BJ (cell line): ENCODE measurements around the gene KDM4C. TPM values are rescaled to one million over a fixed set of nuclear protein-coding genes. Genes with fewer than 3 reads are reported as not detected.

Experiments
- CTCF ChIA-PET: fragments of 350-600 bp; formaldehyde crosslinking; extraction: SDS; loops from one replicate; lab custom pipeline; 2021; ENCODE audit warnings: antibody characterized with exemption, inconsistent platforms; lab: Yijun Ruan, JAX
- POLR2A ChIA-PET: fragments of 300-600 bp; sonication (Branson Sonifier 250); formaldehyde crosslinking; extraction: SDS; loops from one replicate; lab custom pipeline; 2021; ENCODE audit warnings: antibody characterized with exemption; lab: Charles Lee
- DNase-seq: peaks from one replicate; pipeline ENCODE4 v3.0.0-alpha.2; 2011; ENCODE audit warnings: low read depth
- H3K27me3 ChIP-seq: 2 replicates; pipeline ENCODE4 v1.6.0; 2011; ENCODE audit warnings: low read length; ENCODE audit not compliant: control insufficient read depth, insufficient read depth
- H3K36me3 ChIP-seq: 2 replicates; pipeline ENCODE4 v1.5.1; 2011; ENCODE audit warnings: low read length; ENCODE audit not compliant: control insufficient read depth, insufficient read depth
- H3K4me3 ChIP-seq: 2 replicates; pipeline ENCODE4 v1.5.1; 2011; ENCODE audit warnings: low read depth, mild to moderate bottlenecking, control low read depth, low read length
- polyA plus RNA-seq: library from polyadenylated mRNA; depleted of rRNA; stranded (reverse); fragments of >200 nt; gene quantifications from 2 replicates; pipeline ENCODE4 v1.2.3, GENCODE V29; 2011
- TF ChIP-seq, protein P1 (sequence below): IDR thresholded peaks from 2 replicates; pipeline ENCODE4 v1.5.1; 2011; ENCODE audit warnings: low read depth, mild to moderate bottlenecking, control low read depth, inconsistent platforms, low read length, moderate library complexity; ENCODE audit not compliant: insufficient read depth

Gene KDM4C
- polyA plus RNA-seq, 1 experiment: 11.3 TPM

DNA sequence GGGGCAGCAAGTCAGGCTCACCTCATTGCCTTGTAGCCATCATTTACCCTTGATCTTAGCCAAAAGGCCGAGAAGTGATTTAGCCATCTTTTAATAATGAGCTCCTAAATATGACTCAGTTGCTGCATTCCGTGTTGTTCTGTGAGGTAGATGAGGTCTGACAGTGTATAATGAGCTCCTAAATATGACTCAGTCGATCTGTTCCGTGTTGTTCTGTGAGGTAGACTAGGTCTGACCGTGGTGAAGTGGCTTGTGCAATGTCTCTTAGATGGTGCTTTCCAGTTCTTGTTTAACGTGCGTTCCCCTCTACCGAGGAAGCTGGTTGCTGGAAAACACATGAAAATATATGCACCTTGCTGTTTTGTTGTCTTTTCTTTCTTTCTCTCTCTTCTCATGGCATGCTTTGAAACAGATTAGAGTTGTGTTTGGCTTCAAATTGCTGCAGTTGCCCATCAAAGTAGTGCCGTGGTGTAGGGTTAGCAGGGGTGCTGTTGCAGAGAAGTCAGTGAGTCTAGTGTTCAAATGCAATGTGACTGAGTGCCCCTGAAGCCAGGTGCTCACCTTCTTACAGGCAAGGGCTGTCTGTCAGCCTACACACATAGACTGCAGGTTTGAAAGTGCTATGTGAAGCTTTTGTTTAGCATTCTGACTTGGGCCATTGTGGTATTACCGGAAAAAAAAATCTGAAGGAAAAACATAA is 118.6 kb downstream of the KDM4C start:
- ChIA-PET CTCF (interaction anchor here (0.5 to 0.7 kb wide), 2 partner anchors 11 to 51 kb away, joined by 3 to 4 read pairs; no protein-coding TSS in a partner anchor), POLR2A (no interaction called here)
- no peak for DNase-seq
- TF ChIP-seq, protein P1, sequence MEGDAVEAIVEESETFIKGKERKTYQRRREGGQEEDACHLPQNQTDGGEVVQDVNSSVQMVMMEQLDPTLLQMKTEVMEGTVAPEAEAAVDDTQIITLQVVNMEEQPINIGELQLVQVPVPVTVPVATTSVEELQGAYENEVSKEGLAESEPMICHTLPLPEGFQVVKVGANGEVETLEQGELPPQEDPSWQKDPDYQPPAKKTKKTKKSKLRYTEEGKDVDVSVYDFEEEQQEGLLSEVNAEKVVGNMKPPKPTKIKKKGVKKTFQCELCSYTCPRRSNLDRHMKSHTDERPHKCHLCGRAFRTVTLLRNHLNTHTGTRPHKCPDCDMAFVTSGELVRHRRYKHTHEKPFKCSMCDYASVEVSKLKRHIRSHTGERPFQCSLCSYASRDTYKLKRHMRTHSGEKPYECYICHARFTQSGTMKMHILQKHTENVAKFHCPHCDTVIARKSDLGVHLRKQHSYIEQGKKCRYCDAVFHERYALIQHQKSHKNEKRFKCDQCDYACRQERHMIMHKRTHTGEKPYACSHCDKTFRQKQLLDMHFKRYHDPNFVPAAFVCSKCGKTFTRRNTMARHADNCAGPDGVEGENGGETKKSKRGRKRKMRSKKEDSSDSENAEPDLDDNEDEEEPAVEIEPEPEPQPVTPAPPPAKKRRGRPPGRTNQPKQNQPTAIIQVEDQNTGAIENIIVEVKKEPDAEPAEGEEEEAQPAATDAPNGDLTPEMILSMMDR: no peak
- Histone ChIP-seq H3K4me3 (no peak overlapping the region), H3K36me3 (no peaks in the 10 kb centered on the region), H3K27me3 (no peaks in the 10 kb centered on the region)

GRCh38 chr9:6877671-6878161 is 119.9 kb downstream of the KDM4C start:
- Histone ChIP-seq H3K4me3 (no peak overlapping the region), H3K36me3 (no peaks in the 10 kb centered on the region), H3K27me3 (no peaks in the 10 kb centered on the region)
- POLR2A ChIA-PET: interaction anchor here (0.6 kb wide), 2 partner anchors 196 to 462 kb away, joined by 3 read pairs; no protein-coding TSS in a partner anchor
- TF ChIP-seq, protein P1: no peak
- CTCF ChIA-PET: interaction anchor here (1.4 kb wide), 1 partner anchor 50 kb away, joined by 4 read pairs; no protein-coding TSS in a partner anchor
- DNase-seq: peak; percentile 9

- no peak overlapping the region for H3K4me3 ChIP-seq
- CTCF ChIA-PET: no interaction called here
- POLR2A ChIA-PET: no interaction called here
- H3K27me3 ChIP-seq: no peaks in the 10 kb centered on the region
- H3K36me3 ChIP-seq: no peaks in the 10 kb centered on the region
- no peak for DNase-seq
- TF ChIP-seq, protein P1: no peak
Observed at GRCh38 chr9:6880626-6881025, 122.9 kb downstream of the KDM4C start.

DNA sequence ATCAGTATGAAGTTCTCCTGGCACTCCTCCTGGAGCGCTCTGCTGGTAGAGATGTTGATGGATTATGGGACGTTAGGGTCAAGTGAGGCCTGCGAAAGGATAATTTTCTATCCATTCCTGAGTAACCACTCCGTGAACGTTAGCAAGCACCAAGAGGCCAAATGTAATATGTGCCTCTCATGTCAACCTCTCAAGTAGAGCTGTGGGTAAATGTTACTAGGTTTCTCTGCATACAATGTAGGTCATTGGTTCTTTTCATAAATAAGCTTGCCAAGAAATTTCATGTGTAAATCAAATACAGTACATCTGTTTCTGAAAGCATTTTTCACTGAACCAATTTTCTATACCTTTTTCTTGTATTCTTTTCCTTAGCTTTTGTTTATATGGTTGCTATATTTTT is 126.3 kb downstream of the KDM4C start:
- H3K27me3 ChIP-seq: no peaks in the 10 kb centered on the region

GRCh38 chr9:6884990-6885389 is 127.2 kb downstream of the KDM4C start:
- CTCF ChIA-PET: interaction anchor here (1.8 kb wide), 1 partner anchor 58 kb away, joined by 4 read pairs; no protein-coding TSS in a partner anchor
- POLR2A ChIA-PET: no interaction called here
- no peak for DNase-seq
- TF ChIP-seq, protein P1: no peak
- H3K4me3 ChIP-seq: no peak overlapping the region
- peaks cover 1% of the 10 kb centered on the region; the same call in 1 of the 2 replicates for H3K36me3 ChIP-seq
- H3K27me3 ChIP-seq: no peaks in the 10 kb centered on the region

More for the DNA sequence above, 126.3 kb downstream of the KDM4C start:
- no peak for DNase-seq
- ChIA-PET CTCF (interaction anchor here (1.8 kb wide), 1 partner anchor 57 kb away, joined by 4 read pairs; no protein-coding TSS in a partner anchor), POLR2A (no interaction called here)
- TF ChIP-seq, protein P1: no peak
- Histone ChIP-seq H3K36me3 (no peaks in the 10 kb centered on the region; the same call in 1 of the 2 replicates), H3K4me3 (no peak overlapping the region)
